Left ventricle myocardium superior (tissue), 1 donor: ENCODE results near the gene FIBCD1. TPM values are rescaled to one million over a fixed set of nuclear protein-coding genes. Genes with fewer than 3 reads are reported as not detected.
"Not testable (repeated sequence)": the region's sequence is repeated elsewhere in the genome, so short reads cannot be mapped to it uniquely, and the experiment has no call there.

Experiments used
- ATAC-seq: fragments of 200-7000 bp; cut with Tn5 transposase; one replicate; pipeline ENCODE4 v1.9.1; 2020; ENCODE audit warnings: mild to moderate bottlenecking, moderate library complexity
- DNase-seq: peaks from one replicate; pipeline ENCODE4 v3.0.0-alpha.2; 2020
- intact Hi-C: fragments of 100-400 bp; cut with micrococcal nuclease; formaldehyde crosslinking; loops from one replicate; pipeline ENCODE4 v1.11.0; 2022
- total RNA-seq: library from RNA; stranded (reverse); fragmentation: NEBNext Ultra II Directional; extraction: Animal tissue kit (Norgen Biotek cat#: 25700); gene quantifications from one replicate; pipeline ENCODE4 v1.2.1, GENCODE V29; 2021
- donor health status: DM: no; HTN: yes; CAD: no; lungs with severe emphysema.

FIBCD1 gene
- total RNA-seq, 1 donor from 2014 or later, result 0.40 TPM

DNA sequence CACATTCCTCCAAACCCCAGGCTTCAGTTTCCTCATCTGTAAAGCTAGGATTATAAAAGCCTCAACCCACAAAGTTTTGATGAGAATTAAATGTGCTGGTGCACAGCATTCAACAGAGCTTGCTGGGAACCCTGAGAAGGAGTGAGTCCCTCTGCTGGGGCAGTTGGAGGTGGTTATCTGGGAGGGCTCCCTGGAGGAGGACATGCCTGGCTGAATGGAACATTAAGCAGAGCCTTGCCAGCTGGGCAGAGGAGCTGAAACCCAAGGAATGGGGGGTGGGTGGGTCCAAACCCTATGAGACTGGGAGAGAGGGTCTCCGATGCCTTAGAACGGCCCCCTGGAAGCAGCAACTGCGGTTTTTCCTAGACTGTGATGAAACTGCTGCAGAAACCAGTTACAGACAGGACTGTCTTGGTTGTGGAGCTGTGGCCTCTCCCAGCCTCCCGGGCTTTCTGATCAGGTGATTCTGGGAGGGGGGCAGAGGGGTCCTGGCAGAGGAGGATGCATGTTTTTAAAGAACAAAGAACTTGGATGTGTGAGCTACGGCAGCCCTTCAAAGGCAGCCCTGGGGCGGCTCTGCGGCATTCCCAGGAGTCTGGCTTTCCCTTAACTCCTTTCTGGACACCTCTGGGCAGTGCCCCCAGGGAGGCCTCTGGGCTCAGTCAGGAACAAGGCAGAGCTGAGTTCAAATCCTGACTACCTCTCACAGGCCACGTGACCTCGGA lies 20.8 kb downstream of the FIBCD1 start:
- ATAC-seq, result no peak
- DNase-seq, result no peak
- intact Hi-C loops, result no loop called here

DNA sequence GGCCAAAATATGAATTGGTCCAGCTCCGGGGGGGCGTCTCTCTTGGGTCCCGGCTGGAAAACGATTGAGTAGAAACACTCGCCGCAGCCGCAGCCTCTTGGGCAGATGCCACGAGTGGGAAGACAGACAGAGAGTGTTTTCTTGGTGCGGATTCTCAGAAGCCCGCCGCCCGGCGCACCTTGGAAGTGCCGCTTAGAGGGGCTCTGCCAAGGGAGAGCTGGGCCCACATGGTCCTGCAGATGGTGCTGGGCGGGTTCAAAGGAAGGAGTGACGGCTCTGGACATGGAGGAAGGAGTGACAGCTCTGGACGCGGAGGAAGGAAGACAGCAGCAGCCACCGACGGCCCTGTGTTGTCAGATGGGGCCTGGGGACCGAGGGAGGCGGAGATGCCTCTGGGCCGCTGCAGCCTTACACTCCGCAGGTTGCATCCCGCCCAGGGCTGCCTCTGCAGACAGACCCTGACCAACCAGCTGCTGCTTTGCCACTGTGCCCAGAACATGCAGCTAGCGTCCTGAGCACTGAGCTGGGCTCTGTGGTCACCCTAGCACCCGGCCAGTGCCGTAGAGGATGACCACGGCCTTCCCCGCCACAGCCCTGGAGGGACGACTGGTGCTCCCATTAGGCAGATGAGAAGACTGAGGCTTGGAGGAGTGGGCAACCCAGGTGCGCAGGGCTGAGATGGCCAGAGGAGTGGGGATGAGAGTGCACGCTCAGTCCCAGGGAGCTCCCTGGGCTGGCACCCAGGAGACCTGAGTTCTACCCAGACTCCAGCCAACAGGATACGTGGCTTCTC lies 21.7 kb downstream of the FIBCD1 start:
- DNase-seq, result no peak
- no peak for ATAC-seq
- intact Hi-C loops, result no loop called here

DNA sequence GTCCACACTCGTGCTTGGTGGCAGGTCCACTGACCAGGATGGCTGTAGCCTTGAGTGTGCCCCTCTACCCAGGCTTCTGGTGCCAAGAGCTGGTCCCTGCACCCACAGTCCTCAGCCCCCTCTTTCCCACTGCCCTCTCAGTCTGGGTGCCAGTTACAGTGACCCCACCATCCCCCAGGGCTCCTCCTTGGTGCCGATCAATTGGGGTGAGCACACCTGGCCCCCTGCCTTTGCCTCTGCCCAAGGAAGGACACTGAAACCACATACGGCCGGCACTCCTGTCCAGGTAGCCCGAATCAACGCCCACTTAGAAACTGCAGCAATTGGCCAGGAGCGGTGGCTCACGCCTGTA lies 24.0 kb downstream of the FIBCD1 start:
- DNase-seq (no peak), ATAC-seq (no peak)
- intact Hi-C loops, result no loop called here

DNA sequence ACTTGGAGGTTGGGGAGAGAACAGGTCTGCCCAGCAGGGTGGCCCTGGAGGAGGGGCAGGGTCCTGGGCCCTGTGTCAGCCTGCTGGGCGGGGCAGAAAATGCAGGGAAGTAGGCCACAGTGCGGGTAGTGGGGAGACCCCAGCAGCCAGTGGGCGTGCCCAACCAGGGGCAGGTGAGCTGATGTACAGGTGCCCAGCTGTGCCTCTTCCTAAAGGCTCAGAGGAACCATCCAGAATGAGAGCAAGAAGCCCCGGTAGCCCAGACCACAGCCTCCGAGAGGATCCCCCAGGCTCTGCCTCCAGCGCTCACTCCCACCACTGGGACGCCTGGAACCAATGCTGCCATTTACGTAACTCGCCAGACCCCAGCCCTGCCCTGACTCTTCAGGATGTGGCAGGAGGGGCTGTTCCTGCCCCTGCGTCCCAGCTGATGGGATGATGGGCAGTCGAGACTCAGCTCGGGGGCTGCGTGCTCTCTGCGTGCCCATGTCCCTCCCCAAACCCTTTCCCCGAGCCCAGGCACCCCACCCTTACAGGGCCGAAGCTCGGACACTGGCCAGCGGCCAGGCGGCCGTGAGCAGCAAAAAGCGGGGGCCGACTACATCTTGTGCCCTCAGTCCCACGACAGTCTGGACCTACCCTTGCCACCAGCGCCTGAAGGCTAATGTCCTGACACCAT lies 24.5 kb downstream of the FIBCD1 start:
- ATAC-seq, result no peak
- DNase-seq, result no peak
- intact Hi-C loops, result no loop called here

DNA sequence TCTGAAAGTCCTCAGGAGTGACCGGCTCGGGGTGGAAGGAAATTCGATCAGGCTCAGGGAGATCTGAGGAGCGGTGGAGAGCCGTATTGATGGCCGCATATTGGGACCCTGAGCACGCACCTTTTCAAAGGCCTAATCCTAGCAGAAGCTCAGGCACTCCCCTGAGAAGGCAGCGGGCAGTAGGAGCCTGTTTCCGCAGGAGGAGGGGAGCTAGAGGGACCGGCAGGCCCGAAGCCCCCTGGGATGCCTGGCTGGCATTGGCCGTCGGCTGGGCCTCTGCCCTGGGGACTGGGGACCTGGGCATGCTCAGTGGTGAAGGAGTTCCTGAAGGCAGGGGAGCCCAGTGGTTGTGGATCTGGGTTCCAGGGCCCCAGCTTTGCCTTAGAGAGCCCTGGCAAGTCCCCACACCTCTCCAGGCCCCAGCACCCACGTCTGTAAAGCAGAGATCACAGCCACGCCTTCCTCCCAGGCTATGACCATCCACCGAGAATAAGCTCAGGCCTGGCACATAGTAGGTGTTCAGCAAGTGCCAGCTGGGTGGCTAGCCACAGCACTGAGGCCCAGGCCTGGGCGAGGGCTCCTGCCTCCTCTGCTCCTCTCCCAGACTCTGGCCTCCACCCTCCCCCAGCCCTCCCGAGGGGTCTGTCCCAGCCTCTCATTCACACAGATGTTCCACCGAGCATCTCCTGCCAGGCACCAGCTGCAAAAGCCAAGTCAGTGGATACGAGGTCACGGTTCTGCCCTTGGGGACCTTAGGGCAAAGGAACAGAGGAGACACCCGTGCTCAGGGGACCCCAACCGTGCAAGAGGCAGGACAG lies 25.2 kb downstream of the FIBCD1 start:
- no peak for ATAC-seq
- DNase-seq, result no peak
- intact Hi-C loops, result no loop called here

DNA sequence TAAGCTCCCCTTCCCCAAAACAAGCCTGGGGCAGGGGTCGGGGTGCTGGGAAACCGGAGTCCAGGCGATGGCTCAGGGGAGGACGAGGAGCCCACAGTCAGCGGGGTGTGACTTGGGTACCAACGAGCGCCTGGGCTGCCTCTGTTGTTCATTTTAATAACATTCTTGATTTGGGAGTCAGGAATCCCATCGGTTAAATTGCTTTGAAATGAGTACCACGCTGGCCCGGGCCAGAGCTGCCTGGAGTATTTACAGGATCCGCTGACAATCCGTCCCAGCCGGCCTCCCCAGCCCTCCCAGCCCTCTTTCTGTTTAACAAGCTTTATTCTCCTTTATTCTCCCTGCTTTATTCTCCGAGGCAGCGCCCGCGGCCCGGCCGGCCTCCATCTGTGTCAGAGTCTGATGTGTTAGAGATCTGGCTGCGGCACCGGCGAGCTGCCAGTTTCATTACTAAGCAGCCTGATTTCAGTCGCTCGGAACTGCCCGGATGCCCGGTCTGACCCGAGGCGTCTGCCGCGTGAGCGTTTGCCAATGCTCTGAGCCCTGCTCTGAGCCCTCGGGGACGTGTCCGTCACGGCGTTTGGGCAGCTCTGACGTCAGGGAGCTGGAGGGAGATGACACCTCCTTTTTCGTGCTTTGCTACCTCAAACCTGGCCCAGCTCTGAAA lies 26.0 kb downstream of the FIBCD1 start:
- DNase-seq, result peak; percentile 44
- intact Hi-C loops, result no loop called here

DNA sequence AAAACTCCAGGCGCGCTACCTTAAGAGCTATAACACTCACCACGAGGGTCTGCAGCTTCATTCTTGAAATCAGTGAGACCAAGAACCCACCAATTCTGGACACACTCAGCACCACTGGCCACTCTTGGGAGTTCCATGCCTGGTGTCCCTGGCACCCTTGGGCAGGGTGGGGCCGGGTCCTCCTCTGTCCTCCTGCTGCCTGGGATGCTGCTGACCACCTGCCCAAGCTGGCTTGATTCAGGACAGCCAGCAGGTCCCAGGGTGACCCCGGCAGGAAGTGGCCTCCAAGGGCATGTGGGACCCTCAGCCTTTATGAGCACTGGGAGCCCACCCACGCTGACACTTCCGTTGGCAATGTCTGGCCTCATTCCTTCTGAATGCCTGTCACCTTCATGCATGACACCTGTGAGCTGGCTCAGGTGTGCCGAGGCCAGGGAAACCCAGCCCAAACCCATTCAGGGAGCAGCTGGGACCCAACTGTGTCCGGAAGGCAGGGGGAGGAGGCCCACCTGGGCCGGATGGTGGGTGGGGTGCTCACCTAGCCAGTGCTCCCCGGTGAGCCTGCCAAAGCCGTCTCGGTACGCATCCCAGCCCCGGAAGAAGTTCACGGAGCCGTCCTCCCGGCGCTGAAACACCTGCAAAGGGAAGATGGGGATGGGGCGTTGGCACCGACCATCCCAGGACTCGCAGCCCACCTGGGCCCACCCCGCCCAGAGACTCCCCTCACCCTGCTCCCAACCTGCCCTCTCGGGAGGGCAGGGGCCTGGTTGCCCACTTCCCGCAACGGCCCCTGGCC lies 27.6 kb downstream of the FIBCD1 start:
- DNase-seq, result no peak
- no peak for ATAC-seq
- intact Hi-C loops, result no loop called here

More for the DNA sequence above, 26.0 kb downstream of the FIBCD1 start:
- peak; percentile 27 for ATAC-seq

DNA sequence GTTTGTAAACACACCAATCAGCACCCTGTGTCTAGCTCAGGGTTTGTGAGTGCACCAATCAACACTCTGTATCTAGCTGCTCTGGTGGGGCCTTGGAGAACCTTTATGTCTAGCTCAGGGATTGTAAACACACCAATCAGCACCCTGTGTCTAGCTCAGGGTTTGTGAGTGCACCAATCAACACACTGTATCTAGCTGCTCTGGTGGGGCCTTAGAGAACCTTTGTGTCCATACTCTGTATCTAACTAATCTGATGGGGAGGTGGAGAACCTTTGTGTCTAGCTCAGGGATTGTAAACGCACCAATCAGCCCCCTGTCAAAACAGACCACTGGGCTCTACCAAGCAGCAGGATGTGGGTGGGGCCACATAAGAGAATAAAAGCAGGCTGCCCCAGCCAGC lies 28.4 kb downstream of the FIBCD1 start:
- ATAC-seq, DNase-seq, intact Hi-C loops: not testable (repeated sequence)

DNA sequence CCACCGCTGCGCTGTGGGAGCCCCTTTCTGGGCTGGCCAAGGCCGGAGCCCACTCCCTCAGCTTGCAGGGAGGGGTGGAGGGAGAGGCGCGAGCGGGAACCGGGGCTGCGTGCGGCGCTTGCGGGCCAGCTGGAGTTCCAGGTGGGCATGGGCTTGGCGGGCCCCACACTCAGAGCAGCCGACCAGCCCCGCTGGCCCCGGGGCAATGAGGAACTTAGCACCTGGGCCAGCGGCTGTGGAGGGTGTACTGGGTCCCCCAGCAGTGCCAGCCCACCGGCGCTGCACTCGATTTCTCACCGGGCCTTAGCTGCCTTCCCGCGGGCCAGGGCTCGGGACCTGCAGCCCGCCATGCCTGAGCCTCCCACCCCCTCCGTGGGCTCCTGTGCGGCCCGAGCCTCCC lies 29.0 kb downstream of the FIBCD1 start:
- ATAC-seq, intact Hi-C loops, DNase-seq: not testable (repeated sequence)

DNA sequence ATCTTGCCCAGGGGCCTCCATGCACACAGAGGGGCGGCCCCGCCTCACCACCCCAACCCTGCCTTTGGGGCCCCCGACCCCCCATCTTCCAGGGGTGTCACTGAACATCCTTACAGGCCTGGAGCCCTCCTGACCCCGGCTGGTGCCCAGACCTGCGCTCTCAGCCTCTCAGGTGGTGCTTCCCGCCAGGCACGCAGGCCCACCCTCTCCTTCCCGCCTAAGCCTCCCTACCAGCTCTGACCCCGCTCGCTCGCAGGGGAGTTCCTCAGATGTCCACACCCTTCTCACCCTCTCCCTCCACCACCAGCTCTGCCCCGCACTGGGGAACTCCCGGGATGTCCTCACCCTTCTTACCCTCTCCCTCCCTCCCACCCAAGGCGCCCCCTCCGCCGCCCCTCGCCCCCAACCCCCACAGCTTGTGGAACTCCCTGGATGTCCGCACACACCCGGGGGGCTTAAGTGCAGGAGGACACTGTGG lies 30.1 kb downstream of the FIBCD1 start:
- no peak for DNase-seq
- no peak for ATAC-seq
- intact Hi-C loops, result no loop called here

DNA sequence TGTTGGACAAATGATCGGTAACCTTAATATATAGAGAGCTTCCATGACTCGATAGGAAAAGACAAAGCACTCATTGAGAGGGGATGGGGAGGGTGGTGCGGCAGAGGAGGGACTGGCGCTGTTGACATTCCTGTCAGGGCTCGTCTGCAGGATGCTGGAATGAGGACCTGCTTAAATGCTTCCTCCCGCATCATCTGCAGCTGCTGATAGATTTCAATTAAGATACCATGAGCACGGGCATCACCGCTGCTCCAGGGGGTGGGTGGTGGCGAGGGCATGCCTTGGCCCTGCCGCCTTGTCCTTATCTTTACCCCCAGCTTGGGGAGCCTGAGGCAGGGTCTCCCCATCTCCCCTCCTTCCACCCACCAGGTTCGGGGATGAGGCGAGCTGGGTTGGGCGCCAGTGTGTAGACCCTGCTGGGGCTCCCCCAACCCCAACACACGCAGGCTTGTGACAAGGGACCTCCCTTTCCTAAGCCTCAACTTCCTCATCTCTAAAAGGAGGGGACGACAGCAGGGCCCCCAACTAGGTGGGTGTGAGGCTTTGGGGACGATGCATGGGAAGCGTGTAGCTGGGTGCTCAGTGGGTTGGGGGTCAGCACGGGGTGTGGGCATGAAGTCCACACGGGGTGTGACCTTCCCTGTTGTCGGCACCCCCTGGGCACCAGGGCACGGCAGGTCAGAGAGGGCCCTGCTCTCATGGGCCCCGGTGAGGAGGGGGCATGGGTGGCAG lies 30.7 kb downstream of the FIBCD1 start:
- DNase-seq (no peak), ATAC-seq (no peak)
- intact Hi-C loops, result no loop called here

DNA sequence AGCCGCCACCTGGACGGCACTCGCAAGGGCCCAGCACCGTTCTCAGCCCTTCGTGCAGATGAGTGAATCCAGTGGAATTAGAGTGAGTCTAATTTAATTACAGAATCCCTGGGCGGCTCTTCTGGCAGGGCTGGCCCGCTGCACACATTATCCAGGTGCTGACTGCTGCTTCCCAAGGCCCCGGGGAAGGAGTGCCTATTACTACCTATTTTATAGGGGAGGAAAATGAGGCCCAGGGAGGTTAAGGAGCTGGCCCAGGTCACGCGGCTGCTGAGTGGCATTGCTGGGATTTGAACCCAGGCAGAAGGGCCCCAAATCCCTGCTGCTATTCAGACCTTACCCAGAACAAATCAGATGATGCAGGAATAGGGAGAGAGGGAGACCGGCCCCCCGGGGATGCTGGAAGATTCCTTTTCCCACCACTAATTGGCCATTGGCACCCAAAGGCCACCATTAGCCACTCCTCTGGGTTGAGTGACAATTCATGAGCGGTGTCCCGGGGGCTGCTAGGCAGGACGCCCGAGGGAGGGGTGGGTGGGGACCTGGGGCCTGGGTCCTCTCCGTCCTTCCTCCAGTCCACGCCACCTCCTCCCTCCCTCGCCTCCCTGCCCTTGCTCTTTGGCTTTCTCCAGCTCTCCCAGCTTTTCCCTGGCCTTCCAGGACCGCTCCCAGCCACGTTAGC lies 32.2 kb downstream of the FIBCD1 start:
- DNase-seq (no peak), ATAC-seq (no peak)
- intact Hi-C loops, result no loop called here

DNA sequence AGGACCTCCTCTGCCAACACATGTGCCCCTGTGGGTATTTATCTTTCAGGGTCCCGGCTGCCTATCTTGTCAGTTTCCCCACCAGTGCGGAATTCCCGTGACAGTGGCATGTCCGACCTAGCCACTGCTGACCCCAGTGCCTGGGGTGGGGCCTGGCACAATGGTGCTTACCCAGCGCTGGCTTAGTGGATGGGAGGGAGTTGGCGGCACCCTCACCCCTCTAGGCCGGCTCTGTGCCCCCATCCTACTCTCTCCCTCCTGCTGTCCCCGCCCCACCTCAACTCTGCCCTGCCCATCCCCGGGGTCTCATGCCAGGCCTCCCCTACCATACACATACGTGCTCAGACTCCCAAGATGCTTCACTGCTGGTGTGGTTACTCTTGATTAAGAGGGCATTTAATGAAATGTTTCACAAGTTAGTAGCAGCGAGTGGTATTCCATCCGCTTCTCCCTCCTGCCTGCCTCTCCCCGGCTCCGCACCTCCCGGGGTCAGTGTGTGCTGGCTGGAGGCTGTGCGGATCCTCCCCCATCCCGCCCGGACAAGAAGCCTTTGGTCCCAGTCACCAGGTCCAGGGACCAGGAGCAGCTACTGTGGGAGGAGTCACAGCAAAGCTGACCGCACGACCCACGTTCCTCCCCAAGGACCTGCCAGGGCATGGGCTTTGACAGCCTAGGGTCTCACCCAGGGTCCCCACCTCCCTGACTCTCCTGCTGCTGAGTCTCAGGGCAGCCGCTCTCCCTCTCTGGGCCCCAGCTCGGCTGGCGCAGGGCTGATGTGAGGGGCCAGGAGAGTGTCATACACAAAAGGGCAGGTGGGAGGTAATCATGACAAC lies 32.9 kb downstream of the FIBCD1 start:
- ATAC-seq (no peak), DNase-seq (no peak)
- intact Hi-C loops, result no loop called here

DNA sequence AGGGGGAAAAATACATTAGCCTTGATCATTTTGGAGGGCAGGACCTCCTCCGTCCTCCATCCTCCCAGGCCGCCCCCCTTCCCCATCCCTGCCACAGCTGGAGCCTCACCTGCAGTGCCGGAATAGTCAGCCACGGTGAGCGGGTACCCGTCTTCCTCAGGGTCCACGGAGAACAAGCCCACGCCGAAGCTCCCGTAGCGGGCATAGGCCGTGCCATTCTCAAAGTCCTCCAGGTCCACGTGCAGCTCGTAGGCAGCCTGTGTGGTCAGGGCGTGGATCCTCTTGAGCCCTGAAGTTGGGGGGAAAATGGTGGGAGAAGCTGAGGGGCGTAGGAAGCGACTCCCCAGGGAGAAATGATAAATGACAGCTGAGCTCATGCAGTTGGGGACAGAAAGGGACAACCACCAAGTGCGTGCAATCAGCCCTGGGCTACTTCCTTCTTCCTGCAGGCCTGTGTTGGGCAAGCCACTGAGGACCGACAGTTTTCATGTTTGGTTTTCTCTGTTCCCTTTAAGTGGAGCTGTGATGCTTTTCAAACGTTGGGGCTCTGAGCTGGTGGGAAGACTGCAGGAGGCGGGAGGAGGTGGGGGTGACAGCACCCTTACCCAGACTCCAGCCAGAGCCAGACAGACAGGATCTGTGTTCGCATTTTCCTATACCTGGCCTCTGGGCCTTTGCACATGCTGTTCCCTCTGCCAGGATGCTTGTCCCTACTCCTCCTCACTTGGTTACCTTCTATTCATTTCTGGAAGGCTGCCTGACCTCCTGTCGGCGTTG lies 33.7 kb downstream of the FIBCD1 start:
- ATAC-seq (no peak), DNase-seq (no peak)
- intact Hi-C loops, result no loop called here
